ENCODE data around the gene ERCC1.

The ERCC1 gene

DNA sequence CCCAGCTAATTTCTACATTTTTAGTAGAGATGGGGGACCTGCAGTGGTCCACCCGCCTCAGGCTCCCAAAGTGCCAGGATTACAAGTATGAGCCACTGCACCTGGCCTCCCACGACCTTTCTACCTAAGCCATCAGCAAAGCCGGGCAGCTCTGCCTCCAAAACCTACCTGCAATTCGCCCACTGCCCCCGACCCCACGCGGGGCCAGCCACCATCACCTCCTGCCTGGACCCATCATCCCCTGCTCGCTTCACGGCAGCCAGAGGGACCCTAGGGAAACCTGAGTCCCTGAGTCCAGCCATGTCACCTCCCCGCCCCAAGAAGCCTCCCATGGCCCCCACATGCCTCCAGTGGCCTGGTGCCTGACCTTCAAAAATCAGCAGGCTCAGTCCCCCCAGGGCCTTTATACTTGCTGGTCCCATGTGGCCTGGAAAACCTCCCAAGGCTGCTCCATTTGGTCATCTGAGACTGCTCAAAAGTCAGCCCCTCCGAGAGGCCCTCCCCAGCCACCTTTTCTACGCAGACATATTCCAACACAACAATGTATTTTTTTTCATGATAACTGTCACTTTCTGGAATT lies 65.4 kb downstream of the ERCC1 start:
- Histone ChIP-seq H3K9me3 (ENCODE audit: control insufficient read depth, low read length) (no peaks in the 10 kb centered on the region), H3K79me2 (no peaks in the 10 kb centered on the region), H3K4me2 (ENCODE audit: low read length) (no peak overlapping the region), H3K27ac (no peak overlapping the region), H2AFZ (no peak overlapping the region), H3K4me3 (ENCODE audit: low read depth, low read length) (no peak overlapping the region), H3K36me3 (ENCODE audit: control insufficient read depth, insufficient read depth, low read length) (no peaks in the 10 kb centered on the region), H3K9ac (no peak overlapping the region), H3K27me3 (ENCODE audit: control insufficient read depth, insufficient read depth, low read length) (no peaks in the 10 kb centered on the region), H3K4me1 (no peaks in the 10 kb centered on the region)
- TF ChIP-seq, protein P1, sequence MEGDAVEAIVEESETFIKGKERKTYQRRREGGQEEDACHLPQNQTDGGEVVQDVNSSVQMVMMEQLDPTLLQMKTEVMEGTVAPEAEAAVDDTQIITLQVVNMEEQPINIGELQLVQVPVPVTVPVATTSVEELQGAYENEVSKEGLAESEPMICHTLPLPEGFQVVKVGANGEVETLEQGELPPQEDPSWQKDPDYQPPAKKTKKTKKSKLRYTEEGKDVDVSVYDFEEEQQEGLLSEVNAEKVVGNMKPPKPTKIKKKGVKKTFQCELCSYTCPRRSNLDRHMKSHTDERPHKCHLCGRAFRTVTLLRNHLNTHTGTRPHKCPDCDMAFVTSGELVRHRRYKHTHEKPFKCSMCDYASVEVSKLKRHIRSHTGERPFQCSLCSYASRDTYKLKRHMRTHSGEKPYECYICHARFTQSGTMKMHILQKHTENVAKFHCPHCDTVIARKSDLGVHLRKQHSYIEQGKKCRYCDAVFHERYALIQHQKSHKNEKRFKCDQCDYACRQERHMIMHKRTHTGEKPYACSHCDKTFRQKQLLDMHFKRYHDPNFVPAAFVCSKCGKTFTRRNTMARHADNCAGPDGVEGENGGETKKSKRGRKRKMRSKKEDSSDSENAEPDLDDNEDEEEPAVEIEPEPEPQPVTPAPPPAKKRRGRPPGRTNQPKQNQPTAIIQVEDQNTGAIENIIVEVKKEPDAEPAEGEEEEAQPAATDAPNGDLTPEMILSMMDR (IDR thresholded peaks at IDR 0.05), result no peak

DNA sequence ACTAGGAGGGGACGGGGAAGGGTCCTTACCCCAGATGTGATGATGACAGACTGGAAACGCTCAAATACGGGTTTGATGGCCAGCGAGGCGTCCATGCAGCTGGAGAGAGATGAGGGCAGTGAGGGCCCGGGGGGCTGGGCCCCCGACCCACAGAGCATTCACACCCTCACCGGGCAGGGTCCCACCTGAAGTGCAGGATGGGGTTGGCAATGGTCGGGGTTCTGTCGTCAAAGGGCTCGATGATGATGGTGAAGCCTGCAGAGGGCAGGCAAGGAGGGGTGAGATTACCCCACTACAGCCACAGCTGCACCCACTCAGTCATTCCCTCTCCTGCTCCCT lies 66.3 kb downstream of the ERCC1 start:
- no peaks in the 10 kb centered on the region for H3K36me3 ChIP-seq (ENCODE audit: control insufficient read depth, insufficient read depth, low read length)
- no peaks in the 10 kb centered on the region for H3K4me1 ChIP-seq
- H3K4me2 ChIP-seq (ENCODE audit: low read length), result no peak overlapping the region
- H3K9me3 ChIP-seq (ENCODE audit: control insufficient read depth, low read length), result no peaks in the 10 kb centered on the region
- no peak overlapping the region for H3K4me3 ChIP-seq (ENCODE audit: low read depth, low read length)
- H2AFZ ChIP-seq, result no peak overlapping the region
- no peaks in the 10 kb centered on the region for H3K79me2 ChIP-seq
- H3K27me3 ChIP-seq (ENCODE audit: control insufficient read depth, insufficient read depth, low read length), result no peaks in the 10 kb centered on the region
- H3K9ac ChIP-seq, result no peak overlapping the region
- H3K27ac ChIP-seq, result no peak overlapping the region
- TF ChIP-seq, protein P1 (IDR thresholded peaks at IDR 0.05), result no peak
